ENCODE results near the gene FAM174B.

The FAM174B gene

GRCh38 chr15:92602267-92602593 is 53.3 kb downstream of the FAM174B start:
- Histone ChIP-seq H3K79me2 (ENCODE audit: insufficient read depth, low read length) (no peaks in the 10 kb centered on the region), H3F3A (ENCODE audit: low read depth) (no peaks in the 10 kb centered on the region), H3K4me3 (ENCODE audit: low read length, poor library complexity, severe bottlenecking) (no peak overlapping the region), H4K20me1 (ENCODE audit: insufficient read depth, low read length, poor library complexity, severe bottlenecking) (no peaks in the 10 kb centered on the region), H3K9ac (ENCODE audit: low read depth, low read length, poor library complexity, severe bottlenecking) (no peak overlapping the region), H2AFZ (ENCODE audit: low read length) (no peak overlapping the region), H3K4me2 (ENCODE audit: low read depth, low read length, poor library complexity, severe bottlenecking) (no peak overlapping the region), H3K9me2 (replicated peaks; ENCODE audit: low read depth, low read length) (no peaks in the 10 kb centered on the region), H3K36me3 (ENCODE audit: insufficient read depth, low read length) (no peaks in the 10 kb centered on the region), H3K4me1 (ENCODE audit: insufficient read depth, low read length, poor library complexity, severe bottlenecking) (no peaks in the 10 kb centered on the region), H3K27me3 (ENCODE audit: insufficient read depth, low read length, poor library complexity, severe bottlenecking) (no peaks in the 10 kb centered on the region), H3K9me3 (ENCODE audit: insufficient read depth, low read depth, low read length) (no peaks in the 10 kb centered on the region)
- no peak for TF ChIP-seq EZH2phosphoT487 (IDR thresholded peaks at IDR 0.05; ENCODE audit: borderline replicate concordance)
- TF ChIP-seq, protein P1, sequence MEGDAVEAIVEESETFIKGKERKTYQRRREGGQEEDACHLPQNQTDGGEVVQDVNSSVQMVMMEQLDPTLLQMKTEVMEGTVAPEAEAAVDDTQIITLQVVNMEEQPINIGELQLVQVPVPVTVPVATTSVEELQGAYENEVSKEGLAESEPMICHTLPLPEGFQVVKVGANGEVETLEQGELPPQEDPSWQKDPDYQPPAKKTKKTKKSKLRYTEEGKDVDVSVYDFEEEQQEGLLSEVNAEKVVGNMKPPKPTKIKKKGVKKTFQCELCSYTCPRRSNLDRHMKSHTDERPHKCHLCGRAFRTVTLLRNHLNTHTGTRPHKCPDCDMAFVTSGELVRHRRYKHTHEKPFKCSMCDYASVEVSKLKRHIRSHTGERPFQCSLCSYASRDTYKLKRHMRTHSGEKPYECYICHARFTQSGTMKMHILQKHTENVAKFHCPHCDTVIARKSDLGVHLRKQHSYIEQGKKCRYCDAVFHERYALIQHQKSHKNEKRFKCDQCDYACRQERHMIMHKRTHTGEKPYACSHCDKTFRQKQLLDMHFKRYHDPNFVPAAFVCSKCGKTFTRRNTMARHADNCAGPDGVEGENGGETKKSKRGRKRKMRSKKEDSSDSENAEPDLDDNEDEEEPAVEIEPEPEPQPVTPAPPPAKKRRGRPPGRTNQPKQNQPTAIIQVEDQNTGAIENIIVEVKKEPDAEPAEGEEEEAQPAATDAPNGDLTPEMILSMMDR (conservative IDR thresholded peaks at IDR 0.05; ENCODE audit: low read length): no peak

- Histone ChIP-seq H3K36me3 (ENCODE audit: insufficient read depth, low read length) (no peaks in the 10 kb centered on the region), H3K4me2 (ENCODE audit: low read depth, low read length, poor library complexity, severe bottlenecking) (no peak overlapping the region), H3K9me2 (replicated peaks; ENCODE audit: low read depth, low read length) (no peaks in the 10 kb centered on the region), H3K9ac (ENCODE audit: low read depth, low read length, poor library complexity, severe bottlenecking) (no peak overlapping the region), H3K4me3 (ENCODE audit: low read length, poor library complexity, severe bottlenecking) (no peak overlapping the region), H3F3A (ENCODE audit: low read depth) (no peaks in the 10 kb centered on the region), H3K9me3 (ENCODE audit: insufficient read depth, low read depth, low read length) (no peaks in the 10 kb centered on the region), H2AFZ (ENCODE audit: low read length) (no peak overlapping the region), H3K4me1 (ENCODE audit: insufficient read depth, low read length, poor library complexity, severe bottlenecking) (no peaks in the 10 kb centered on the region), H3K79me2 (ENCODE audit: insufficient read depth, low read length) (no peaks in the 10 kb centered on the region), H4K20me1 (ENCODE audit: insufficient read depth, low read length, poor library complexity, severe bottlenecking) (no peaks in the 10 kb centered on the region), H3K27me3 (ENCODE audit: insufficient read depth, low read length, poor library complexity, severe bottlenecking) (no peaks in the 10 kb centered on the region)
- TF ChIP-seq, protein P1 (conservative IDR thresholded peaks at IDR 0.05; ENCODE audit: low read length): no peak
- TF ChIP-seq EZH2phosphoT487 (IDR thresholded peaks at IDR 0.05; ENCODE audit: borderline replicate concordance): no peak
Observed at GRCh38 chr15:92601592-92602266, 53.8 kb downstream of the FAM174B start.

GRCh38 chr15:92600856-92601255 is 54.7 kb downstream of the FAM174B start:
- H3K27me3 ChIP-seq (ENCODE audit: insufficient read depth, low read length, poor library complexity, severe bottlenecking): no peaks in the 10 kb centered on the region

More at GRCh38 chr15:92600856-92601255, 54.7 kb downstream of the FAM174B start:
- H3K9me3 ChIP-seq (ENCODE audit: insufficient read depth, low read depth, low read length): no peaks in the 10 kb centered on the region
- H3K9ac ChIP-seq (ENCODE audit: low read depth, low read length, poor library complexity, severe bottlenecking): no peak overlapping the region
- H3K4me2 ChIP-seq (ENCODE audit: low read depth, low read length, poor library complexity, severe bottlenecking): no peak overlapping the region
- no peak overlapping the region for H2AFZ ChIP-seq (ENCODE audit: low read length)
- no peaks in the 10 kb centered on the region for H3K79me2 ChIP-seq (ENCODE audit: insufficient read depth, low read length)
- H3K9me2 ChIP-seq (replicated peaks; ENCODE audit: low read depth, low read length): no peaks in the 10 kb centered on the region
- H3F3A ChIP-seq (ENCODE audit: low read depth): no peaks in the 10 kb centered on the region
- H3K4me1 ChIP-seq (ENCODE audit: insufficient read depth, low read length, poor library complexity, severe bottlenecking): no peaks in the 10 kb centered on the region
- TF ChIP-seq, protein P1 (conservative IDR thresholded peaks at IDR 0.05; ENCODE audit: low read length): no peak
- TF ChIP-seq EZH2phosphoT487 (IDR thresholded peaks at IDR 0.05; ENCODE audit: borderline replicate concordance): no peak
- H3K36me3 ChIP-seq (ENCODE audit: insufficient read depth, low read length): no peaks in the 10 kb centered on the region
- H4K20me1 ChIP-seq (ENCODE audit: insufficient read depth, low read length, poor library complexity, severe bottlenecking): no peaks in the 10 kb centered on the region
- no peak overlapping the region for H3K4me3 ChIP-seq (ENCODE audit: low read length, poor library complexity, severe bottlenecking)
